H1 (cell line): ENCODE data around the gene GRIA1.

Experiments
- ATF2 ChIP-seq: IDR thresholded peaks from 2 replicates; pipeline ENCODE4 v1.6.1; 2012; ENCODE audit warnings: low read length, inconsistent platforms
- CHD2 ChIP-seq: IDR thresholded peaks from 2 replicates; pipeline ENCODE4 v1.6.1; 2012; ENCODE audit warnings: low read length, improper control_type of control experiment
- CTCF ChIP-seq, 3 experiments: IDR thresholded peaks; 1 replicate in 2 of 3; 2 replicates in 1 of 3; pipeline versions ENCODE4 v1.5.1 to v1.6.1; 2011; ENCODE audit warnings: low read length in 3 of 3, mild to moderate bottlenecking in 3 of 3, inconsistent platforms in 2 of 3, low read depth in 1 of 3, moderate library complexity in 1 of 3; ENCODE audit not compliant: insufficient read depth in 1 of 3; ENCODE audit errors: control extremely low read depth in 1 of 3
- EZH2 ChIP-seq: fragments of 200-600 bp; sonication (generic); IDR thresholded peaks from 2 replicates; pipeline ENCODE4 v1.7.1; 2012; ENCODE audit warnings: low read depth, mild to moderate bottlenecking, moderate library complexity, low read length, inconsistent platforms; ENCODE audit not compliant: severe bottlenecking
- HDAC6 ChIP-seq: IDR thresholded peaks from one replicate; pipeline ENCODE4 v1.7.1; 2012; ENCODE audit warnings: low read depth, mild to moderate bottlenecking, inconsistent platforms, low read length, moderate library complexity
- POLR2A ChIP-seq, 2 experiments: IDR thresholded peaks; 1 replicate in 1 of 2; 2 replicates in 1 of 2; pipeline ENCODE4 v1.6.1; 2011; ENCODE audit warnings: low read depth in 2 of 2, low read length in 2 of 2, mild to moderate bottlenecking in 2 of 2; ENCODE audit errors: control extremely low read depth in 1 of 2
- POLR2AphosphoS5 ChIP-seq: IDR thresholded peaks from 2 replicates; pipeline ENCODE4 v1.6.1; 2011; ENCODE audit warnings: low read depth, low read length
- SIX5 ChIP-seq: IDR thresholded peaks from 2 replicates; pipeline ENCODE4 v1.6.1; 2011; ENCODE audit warnings: mild to moderate bottlenecking, low read depth, low read length
- SRF ChIP-seq: IDR thresholded peaks from 2 replicates; pipeline ENCODE4 v1.6.1; 2011; ENCODE audit warnings: mild to moderate bottlenecking, low read depth, low read length, moderate library complexity
- TAF1 ChIP-seq: IDR thresholded peaks from 2 replicates; pipeline ENCODE4 v1.6.1; 2011; ENCODE audit warnings: mild to moderate bottlenecking, low read depth, low read length
- ZNF274 ChIP-seq: IDR thresholded peaks from 2 replicates; pipeline ENCODE4 v1.7.0; 2012; ENCODE audit warnings: low read length, borderline replicate concordance; ENCODE audit errors: extremely low read depth

- no peak for TF ChIP-seq CTCF (IDR thresholded peaks at IDR 0.05; ENCODE audit: control extremely low read depth in 1 of 3, insufficient read depth in 1 of 3, low read depth in 1 of 3, low read length in 3 of 3)
- TF ChIP-seq TAF1: no peak
- TF ChIP-seq CHD2: no peak
- TF ChIP-seq ZNF274: no peak
- TF ChIP-seq POLR2A (IDR thresholded peaks at IDR 0.05; ENCODE audit: control extremely low read depth in 1 of 2, low read depth in 2 of 2, low read length in 2 of 2): no peak
- no peak for TF ChIP-seq EZH2
- TF ChIP-seq POLR2AphosphoS5: no peak
- no peak for TF ChIP-seq SRF
- no peak for TF ChIP-seq ATF2
- no peak for TF ChIP-seq HDAC6
- no peak for TF ChIP-seq SIX5
These were observed 287.5 kb downstream of the GRIA1 start for GRCh38 chr5:153777681-153778581.
